ENCODE data around the gene FGF5. TPM values are rescaled to one million over a fixed set of nuclear protein-coding genes. Genes with fewer than 3 reads are reported as not detected.

The FGF5 gene
- total RNA-seq, 1 experiment from 2014 or later = not detected

- no peak overlapping the region for H3K18ac ChIP-seq (ENCODE audit: insufficient read length, low read depth, low read length)
- H4K8ac ChIP-seq (replicated peaks; ENCODE audit: insufficient read length, low read depth, low read length) = no peak overlapping the region
- no peaks in the 10 kb centered on the region for H3K79me2 ChIP-seq (ENCODE audit: insufficient read depth, low read length)
- no peaks in the 10 kb centered on the region for H3K9me3 Mint-ChIP-seq
- H3K14ac ChIP-seq (ENCODE audit: insufficient read depth, low read length) = no peak overlapping the region
- H3K23ac ChIP-seq (ENCODE audit: insufficient read length, low read depth, low read length) = no peak overlapping the region
- no peak overlapping the region for H2BK20ac ChIP-seq (ENCODE audit: low read depth, low read length, poor library complexity, severe bottlenecking)
- no peaks in the 10 kb centered on the region; a peak in 1 of 7 replicates for H3K36me3 Mint-ChIP-seq (ENCODE audit: insufficient read depth in 1 of 3, low read depth in 3 of 3)
- no peaks in the 10 kb centered on the region for H3K27me3 ChIP-seq (ENCODE audit: insufficient read depth, low read length)
- H3T11ph ChIP-seq (ENCODE audit: low read length) = no peak overlapping the region
- DNase-seq = no peak
- no peak overlapping the region for H3K27ac Mint-ChIP-seq
- H2BK12ac ChIP-seq (ENCODE audit: insufficient read length, low read depth, low read length) = no peak overlapping the region
- no peak overlapping the region for H2AFZ ChIP-seq (ENCODE audit: low read length)
- no peaks in the 10 kb centered on the region for H4K20me1 ChIP-seq (ENCODE audit: control insufficient read depth, insufficient read depth, insufficient read length)
- no peak overlapping the region for H2BK15ac ChIP-seq (ENCODE audit: low read depth, low read length)
- H2BK5ac ChIP-seq (ENCODE audit: insufficient read length, low read length) = no peak overlapping the region
- no CpG with 5 or more reads among the region's 3 CpGs for WGBS (ENCODE audit: extremely low coverage, insufficient read length, low lambda C conversion rate)
- H2BK120ac ChIP-seq (ENCODE audit: low read depth, low read length, poor library complexity, severe bottlenecking) = no peak overlapping the region
- H3K23me2 ChIP-seq (ENCODE audit: insufficient read length, low read depth, low read length, poor library complexity, severe bottlenecking) = no peaks in the 10 kb centered on the region
- no peak overlapping the region for H2AK5ac ChIP-seq (ENCODE audit: insufficient read length, low read length)
- no peak overlapping the region for H4K5ac ChIP-seq (ENCODE audit: insufficient read length, low read depth, low read length)
- H3K4me1 Mint-ChIP-seq = peaks cover 0 to 2% of the 10 kb centered on the region in 2 experiments; a peak in 1 of 4 replicates
- H3K9ac ChIP-seq (ENCODE audit: extremely low read depth, insufficient read length, low read length) = no peak overlapping the region
- no peak overlapping the region for H3K4me2 ChIP-seq (ENCODE audit: insufficient read depth, insufficient read length, low read length)
- no peaks in the 10 kb centered on the region for H3K4me1 ChIP-seq (ENCODE audit: insufficient read depth, low read length)
- H3K56ac ChIP-seq (ENCODE audit: insufficient read length, low read depth, low read length) = no peak overlapping the region
- H4K91ac ChIP-seq (ENCODE audit: insufficient read length, low read depth, low read length) = no peak overlapping the region
- TF ChIP-seq, protein P1, sequence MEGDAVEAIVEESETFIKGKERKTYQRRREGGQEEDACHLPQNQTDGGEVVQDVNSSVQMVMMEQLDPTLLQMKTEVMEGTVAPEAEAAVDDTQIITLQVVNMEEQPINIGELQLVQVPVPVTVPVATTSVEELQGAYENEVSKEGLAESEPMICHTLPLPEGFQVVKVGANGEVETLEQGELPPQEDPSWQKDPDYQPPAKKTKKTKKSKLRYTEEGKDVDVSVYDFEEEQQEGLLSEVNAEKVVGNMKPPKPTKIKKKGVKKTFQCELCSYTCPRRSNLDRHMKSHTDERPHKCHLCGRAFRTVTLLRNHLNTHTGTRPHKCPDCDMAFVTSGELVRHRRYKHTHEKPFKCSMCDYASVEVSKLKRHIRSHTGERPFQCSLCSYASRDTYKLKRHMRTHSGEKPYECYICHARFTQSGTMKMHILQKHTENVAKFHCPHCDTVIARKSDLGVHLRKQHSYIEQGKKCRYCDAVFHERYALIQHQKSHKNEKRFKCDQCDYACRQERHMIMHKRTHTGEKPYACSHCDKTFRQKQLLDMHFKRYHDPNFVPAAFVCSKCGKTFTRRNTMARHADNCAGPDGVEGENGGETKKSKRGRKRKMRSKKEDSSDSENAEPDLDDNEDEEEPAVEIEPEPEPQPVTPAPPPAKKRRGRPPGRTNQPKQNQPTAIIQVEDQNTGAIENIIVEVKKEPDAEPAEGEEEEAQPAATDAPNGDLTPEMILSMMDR (conservative IDR thresholded peaks at IDR 0.05) = no peak
- no peak overlapping the region for H3K27ac ChIP-seq (ENCODE audit: insufficient read length, low read depth, low read length)
- no peak overlapping the region for H3K4me3 Mint-ChIP-seq
- no peaks in the 10 kb centered on the region for H3K9me3 ChIP-seq (ENCODE audit: control insufficient read depth, low read depth, low read length)
- H3K4ac ChIP-seq (ENCODE audit: low read depth, low read length) = no peak overlapping the region
- no peaks in the 10 kb centered on the region for H3K79me1 ChIP-seq (ENCODE audit: insufficient read depth, low read depth, low read length, poor library complexity, severe bottlenecking)
- peaks cover 1% of the 10 kb centered on the region; the same call in 1 of the 2 replicates for H3K27me3 Mint-ChIP-seq (ENCODE audit: low read depth)
These were observed 28.9 kb downstream of the FGF5 start for GRCh38 chr4:80295336-80295735.
